ENCODE measurements around the gene INSIG1. TPM values are rescaled to one million over a fixed set of nuclear protein-coding genes. Genes with fewer than 3 reads are reported as not detected.

The INSIG1 gene
- total and polyA plus RNA-seq, 2 of the 4 experiments (the other 2 are of a cell fraction) = 19.0 to 26.0 TPM

DNA sequence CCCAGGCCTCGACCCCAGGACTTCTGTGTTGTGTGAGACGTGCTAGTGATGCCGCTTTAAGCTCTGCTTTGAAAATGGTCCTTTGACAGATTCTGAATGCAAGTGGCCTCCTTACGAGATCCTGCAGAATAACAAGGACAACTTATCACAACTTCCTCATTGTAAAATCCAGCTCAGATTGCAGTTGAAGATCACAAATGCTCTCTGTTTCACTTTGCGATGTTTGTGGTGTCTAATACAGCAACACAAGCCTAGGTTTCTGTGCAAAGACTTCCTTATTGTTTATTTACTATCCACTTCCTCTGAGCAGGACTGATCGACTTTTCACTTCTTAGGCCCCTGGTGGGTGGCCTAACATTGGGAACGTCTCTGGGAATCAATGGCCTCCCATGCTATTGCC lies 31.7 kb upstream of the INSIG1 start:
- intact Hi-C loops (cut with micrococcal nuclease) (no loop called here), dilution Hi-C loops (cut with HindIII; ENCODE audit: low sequenced_read_pairs, unreplicated experiment) (no loop called here), in situ Hi-C loops (cut with MboI; ENCODE audit: low sequenced_read_pairs) (no loop called here)
- Histone ChIP-seq H3K9ac (ENCODE audit: low read depth, low read length) (no peak overlapping the region), H2BK15ac (ENCODE audit: low read depth, low read length) (no peak overlapping the region), H3K27ac (ENCODE audit: insufficient read depth, low read length) (no peak overlapping the region), H3K27me3 (ENCODE audit: control insufficient read depth, insufficient read depth, low read length) (peaks cover 3% of the 10 kb centered on the region; the same call in 1 of the 2 replicates), H3K4me1 (ENCODE audit: control insufficient read depth, insufficient read depth, low read length) (no peaks in the 10 kb centered on the region; the same call in 1 of the 2 replicates), H3K14ac (replicated peaks; ENCODE audit: low read depth, low read length) (no peak overlapping the region), H2AFZ (replicated peaks; ENCODE audit: low read length, poor library complexity) (no peak overlapping the region), H3K9me1 (ENCODE audit: insufficient read depth, low read length) (peaks cover 3% of the 10 kb centered on the region; the same call in 1 of the 2 replicates), H3K9me3 (ENCODE audit: control insufficient read depth, insufficient read depth, low read length) (no peaks in the 10 kb centered on the region), H2BK5ac (ENCODE audit: low read depth, low read length, poor library complexity, severe bottlenecking) (no peak overlapping the region), H3K4me2 (ENCODE audit: low read depth, low read length) (no peak overlapping the region), H2BK120ac (ENCODE audit: low read depth, low read length) (no peak overlapping the region), H4K91ac (ENCODE audit: insufficient read depth, low read depth, low read length) (no peak overlapping the region), H3K79me1 (ENCODE audit: low read depth in 1 of 2, low read length in 2 of 2) (no peaks in the 10 kb centered on the region), H2BK20ac (ENCODE audit: low read depth, low read length) (no peak overlapping the region), H3K56ac (ENCODE audit: extremely low read depth, insufficient read depth, low read length) (no peak overlapping the region), H4K20me1 (ENCODE audit: insufficient read depth, low read length) (no peaks in the 10 kb centered on the region), H3K4ac (ENCODE audit: low read depth, low read length) (no peak overlapping the region), H4K5ac (ENCODE audit: low read depth, low read length) (no peak overlapping the region), H2AK9ac (replicated peaks; ENCODE audit: low read depth, low read length, poor library complexity) (no peak overlapping the region), H2AK5ac (ENCODE audit: low read depth, low read length) (no peak overlapping the region), H4K8ac (ENCODE audit: low read depth in 2 of 2, low read length in 2 of 2) (no peak overlapping the region), H3K4me3 (ENCODE audit: insufficient read depth, low read depth, low read length) (no peak overlapping the region), H3K36me3 (ENCODE audit: control insufficient read depth, insufficient read depth, low read length) (no peaks in the 10 kb centered on the region), H3K18ac (ENCODE audit: low read depth, low read length) (no peak overlapping the region), H3K23ac (ENCODE audit: low read depth, low read length) (no peak overlapping the region)
- TF ChIP-seq, protein P1, sequence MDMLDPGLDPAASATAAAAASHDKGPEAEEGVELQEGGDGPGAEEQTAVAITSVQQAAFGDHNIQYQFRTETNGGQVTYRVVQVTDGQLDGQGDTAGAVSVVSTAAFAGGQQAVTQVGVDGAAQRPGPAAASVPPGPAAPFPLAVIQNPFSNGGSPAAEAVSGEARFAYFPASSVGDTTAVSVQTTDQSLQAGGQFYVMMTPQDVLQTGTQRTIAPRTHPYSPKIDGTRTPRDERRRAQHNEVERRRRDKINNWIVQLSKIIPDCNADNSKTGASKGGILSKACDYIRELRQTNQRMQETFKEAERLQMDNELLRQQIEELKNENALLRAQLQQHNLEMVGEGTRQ (IDR thresholded peaks at IDR 0.05; ENCODE audit: low read depth, low read length) = no peak
- TF ChIP-seq MAZ (IDR thresholded peaks at IDR 0.05; ENCODE audit: borderline replicate concordance, low read depth, low read length) (no peak), CHD1 (IDR thresholded peaks at IDR 0.05; ENCODE audit: low read depth, low read length) (no peak), NFE2L2 (IDR thresholded peaks at IDR 0.05; ENCODE audit: low read depth, low read length) (no peak), CTCF (conservative IDR thresholded peaks at IDR 0.05; ENCODE audit: low read depth, low read length) (no peak)
- 60% methylated on average over 3 of the region's 7 CpGs; no CpG with 5 or more reads in 1 of the 2 experiments for WGBS, 2 experiments (ENCODE audit: extremely low coverage in 2 of 2, insufficient read length in 1 of 2)
- no TSS peak for BruUV-seq (replicated peaks)
- no peak for DNase-seq
- no peak for ATAC-seq (ENCODE audit: low read depth)
- POLR2A ChIA-PET (ENCODE audit: unreplicated experiment) = no interaction called here
- CTCF ChIA-PET = no interaction called here

Measured in IMR-90 (cell line).